Measurements from ENCODE around the gene DNAH12. TPM values are rescaled to one million over a fixed set of nuclear protein-coding genes. Genes with fewer than 3 reads are reported as not detected.
A peak's percentile ranks its signal among the peaks of the same experiment; 100 is the strongest.

Gene DNAH12
- total RNA-seq = 0.04 and 0.07 TPM in 2 replicates

- no peak for DNase-seq (ENCODE audit: low read depth, low spot score)
Measured at GRCh38 chr3:57544181-57545125, at the start of gene DNAH12. DNAH12 (minus strand) TSS chr3:57544344; CDS start chr3:57542870, 1,474 bp downstream.

GRCh38 chr3:57592306-57592705 is 48.2 kb upstream of the DNAH12 start:
- DNase-seq (ENCODE audit: low read depth, low spot score) = no peak

GRCh38 chr3:57587905-57588304 is 43.8 kb upstream of the DNAH12 start:
- no peak for DNase-seq (ENCODE audit: low read depth, low spot score)

- DNase-seq (ENCODE audit: low read depth, low spot score) = no peak
Measured at GRCh38 chr3:57586778-57587177, 42.6 kb upstream of the DNAH12 start.

GRCh38 chr3:57583544-57583943 is 39.4 kb upstream of the DNAH12 start:
- DNase-seq (ENCODE audit: low read depth, low spot score) = no peak

- no peak for DNase-seq (ENCODE audit: low read depth, low spot score)
Measured at GRCh38 chr3:57582474-57583168, 38.5 kb upstream of the DNAH12 start.

GRCh38 chr3:57577801-57578200 is 33.7 kb upstream of the DNAH12 start:
- DNase-seq (ENCODE audit: low read depth, low spot score) = no peak

- no peak for DNase-seq (ENCODE audit: low read depth, low spot score)
Measured at GRCh38 chr3:57575966-57576626, 32.0 kb upstream of the DNAH12 start.

- DNase-seq (ENCODE audit: low read depth, low spot score) = no peak
Measured at GRCh38 chr3:57572096-57572495, 28.0 kb upstream of the DNAH12 start.

GRCh38 chr3:57570878-57571277 is 26.7 kb upstream of the DNAH12 start:
- no peak for DNase-seq (ENCODE audit: low read depth, low spot score)

- no peak for DNase-seq (ENCODE audit: low read depth, low spot score)
Measured at GRCh38 chr3:57569859-57570450, 25.8 kb upstream of the DNAH12 start.

GRCh38 chr3:57559526-57559925 is 15.4 kb upstream of the DNAH12 start:
- DNase-seq (ENCODE audit: low read depth, low spot score) = no peak

- DNase-seq (ENCODE audit: low read depth, low spot score) = no peak
Measured at GRCh38 chr3:57557085-57557537, 13.0 kb upstream of the DNAH12 start.

- DNase-seq (ENCODE audit: low read depth, low spot score) = no peak
Measured at GRCh38 chr3:57556459-57557084, 12.4 kb upstream of the DNAH12 start.

GRCh38 chr3:57555738-57556458 is 11.8 kb upstream of the DNAH12 start, which contains the start of gene PDE12:
PDE12 (plus strand) TSS chr3:57556274; CDS start chr3:57556380, 106 bp downstream.
- DNase-seq (ENCODE audit: low read depth, low spot score) = peak; percentile 76

- DNase-seq (ENCODE audit: low read depth, low spot score) = no peak
Measured at GRCh38 chr3:57555306-57555705, 11.2 kb upstream of the DNAH12 start.

GRCh38 chr3:57546616-57547015 is 2.5 kb upstream of the DNAH12 start:
- no peak for DNase-seq (ENCODE audit: low read depth, low spot score)

GRCh38 chr3:57545636-57546268 is 1.6 kb upstream of the DNAH12 start:
- DNase-seq (ENCODE audit: low read depth, low spot score) = no peak

GRCh38 chr3:57538465-57538864 is 5.7 kb downstream of the DNAH12 start:
- no peak for DNase-seq (ENCODE audit: low read depth, low spot score)

Measured in pulmonary artery endothelial cell (primary cell).